Medulla oblongata (tissue), 1 donor: ENCODE results near the gene RHBDD1.
"Not testable (repeated sequence)": the region's sequence is repeated elsewhere in the genome, so short reads cannot be mapped to it uniquely, and the experiment has no call there.

Experiments used
- DNase-seq: peaks from one replicate; pipeline ENCODE4 v3.0.0-alpha.2; 2015; ENCODE audit errors: extremely low spot score

The RHBDD1 gene

DNA sequence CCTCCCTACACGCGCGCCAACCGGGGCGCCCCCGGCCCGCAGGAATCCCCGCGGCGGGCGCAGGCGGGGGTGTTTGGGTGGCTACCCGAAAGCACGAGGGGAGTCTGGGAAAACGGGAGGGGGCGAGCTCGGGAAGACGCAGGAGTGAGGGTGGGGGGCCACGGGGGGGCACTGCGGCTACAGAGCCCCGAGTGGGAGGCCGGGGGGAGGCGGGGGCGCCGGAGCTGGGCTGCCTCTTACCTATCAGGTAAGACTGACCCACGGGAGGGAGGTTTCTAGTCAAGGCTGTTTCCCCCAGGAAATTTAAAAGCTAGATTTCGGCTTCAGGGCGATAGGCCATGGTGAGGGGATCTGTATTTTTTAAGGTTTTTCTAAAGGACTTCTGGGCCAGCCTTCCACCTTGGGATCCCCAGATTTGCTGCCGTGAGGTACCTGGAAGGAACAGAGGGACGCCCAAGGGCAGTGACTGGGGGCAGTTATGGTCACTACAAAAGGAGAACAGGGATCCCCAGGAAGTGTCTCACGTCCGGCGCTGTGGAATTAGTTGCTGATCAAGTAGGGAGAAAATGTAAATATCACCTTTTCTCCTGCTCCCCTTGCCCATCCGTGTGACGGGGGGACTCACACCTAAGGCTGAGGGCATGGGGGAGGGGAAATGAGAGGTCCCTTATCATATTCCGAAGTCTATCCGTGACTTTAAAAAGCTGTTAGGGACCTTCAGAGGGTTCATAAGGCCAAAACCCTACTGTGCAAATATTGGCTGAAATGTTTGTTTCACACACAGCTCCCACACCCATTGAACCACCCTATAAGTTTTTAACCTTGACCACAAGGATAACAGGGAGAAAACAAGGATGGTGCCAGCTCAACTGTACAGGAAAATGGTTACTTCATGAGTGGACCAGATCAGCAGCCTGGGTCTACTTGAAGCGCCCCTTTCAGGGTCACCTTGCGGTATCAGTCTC, 35.6 kb upstream of the RHBDD1 start:
- peak; percentile 39 for DNase-seq

DNA sequence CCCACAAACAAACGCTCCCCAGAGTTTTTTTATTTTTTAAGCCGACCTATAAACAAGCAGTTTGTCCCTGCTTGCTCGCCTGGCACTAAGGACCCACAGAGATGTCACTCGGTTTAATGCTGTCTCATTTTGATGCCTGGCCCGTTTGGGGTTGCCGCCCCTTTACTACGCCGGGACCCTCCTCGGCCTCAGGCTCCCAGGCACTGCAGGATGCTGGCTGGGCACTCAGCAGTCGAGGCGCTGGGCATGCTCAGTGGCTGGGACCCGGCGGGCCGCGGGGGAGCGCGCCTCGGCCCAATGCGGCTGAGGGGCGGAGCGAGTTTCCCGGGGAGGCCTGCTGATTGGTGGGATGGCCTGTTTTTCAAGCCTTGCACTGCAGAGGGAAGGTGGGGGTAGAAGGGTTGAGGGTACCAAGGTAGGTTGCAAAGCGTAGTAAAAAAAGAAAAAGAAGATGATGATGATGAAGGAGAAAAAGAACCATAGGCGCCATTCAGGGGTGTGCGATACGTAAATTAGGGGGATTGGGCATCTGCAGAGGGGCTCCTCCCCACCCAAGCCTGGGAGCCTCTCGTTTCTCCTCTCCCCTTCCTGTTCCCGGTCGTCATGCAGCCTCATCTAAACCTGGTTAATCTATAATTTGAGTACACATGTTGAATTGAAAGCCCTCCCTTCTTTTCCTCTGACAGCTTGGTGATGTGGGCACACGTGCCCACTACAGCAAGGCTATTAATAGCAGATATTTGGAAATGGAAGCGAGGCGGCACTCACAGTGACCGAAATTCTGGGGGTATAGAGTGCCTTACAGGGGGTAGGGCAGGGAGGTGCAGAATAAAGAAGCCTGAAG, 34.7 kb upstream of the RHBDD1 start:
- peak; percentile 94 for DNase-seq

- DNase-seq, result peak; percentile 91
These were observed 33.3 kb upstream of the RHBDD1 start for GRCh38 chr2:226802573-226802972.

DNA sequence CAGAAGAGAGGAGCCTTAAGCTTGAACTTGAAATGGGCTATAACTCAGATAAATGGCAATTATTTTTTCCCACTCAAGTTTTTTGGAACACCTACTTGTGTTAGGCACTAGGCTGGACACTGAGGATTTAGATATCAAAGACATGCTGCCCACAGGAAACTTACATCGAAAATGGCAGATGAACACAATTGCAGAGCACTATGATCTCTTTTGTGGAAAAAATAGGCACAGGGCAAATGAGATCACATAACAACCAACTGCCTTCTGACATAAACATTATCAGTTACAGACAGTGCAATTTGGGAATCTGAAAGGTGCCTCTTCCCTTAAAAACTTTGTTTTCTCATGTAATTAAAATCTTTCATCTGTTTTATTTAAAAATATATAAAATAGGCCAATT, 32.4 kb upstream of the RHBDD1 start:
- no peak for DNase-seq

- DNase-seq, result peak; percentile 78
These were observed 22.6 kb upstream of the RHBDD1 start for GRCh38 chr2:226813148-226813701.

- DNase-seq, result no peak
These were observed 16.9 kb upstream of the RHBDD1 start for GRCh38 chr2:226818930-226819329.

- no peak for DNase-seq
These were observed 10.8 kb upstream of the RHBDD1 start for GRCh38 chr2:226825056-226825455.

DNA sequence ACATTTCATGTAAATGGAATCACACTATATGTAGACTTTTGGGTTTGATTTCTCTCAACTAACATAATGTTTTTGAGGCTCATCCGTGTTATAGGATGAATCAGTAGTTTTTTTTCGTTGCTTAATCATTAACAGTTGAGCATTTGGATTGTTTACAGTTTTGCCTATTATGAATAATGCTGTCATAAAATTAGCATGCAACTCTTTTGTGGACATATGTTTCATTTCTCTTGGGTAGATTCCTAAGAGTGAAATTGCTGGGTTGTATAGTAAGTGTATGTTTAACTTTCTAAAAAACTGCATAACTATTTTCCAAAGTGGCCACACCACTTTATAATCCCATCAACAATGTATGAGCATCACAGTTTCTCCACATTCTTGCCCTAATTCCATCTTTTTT, 7.7 kb upstream of the RHBDD1 start:
- DNase-seq, result no peak

DNA sequence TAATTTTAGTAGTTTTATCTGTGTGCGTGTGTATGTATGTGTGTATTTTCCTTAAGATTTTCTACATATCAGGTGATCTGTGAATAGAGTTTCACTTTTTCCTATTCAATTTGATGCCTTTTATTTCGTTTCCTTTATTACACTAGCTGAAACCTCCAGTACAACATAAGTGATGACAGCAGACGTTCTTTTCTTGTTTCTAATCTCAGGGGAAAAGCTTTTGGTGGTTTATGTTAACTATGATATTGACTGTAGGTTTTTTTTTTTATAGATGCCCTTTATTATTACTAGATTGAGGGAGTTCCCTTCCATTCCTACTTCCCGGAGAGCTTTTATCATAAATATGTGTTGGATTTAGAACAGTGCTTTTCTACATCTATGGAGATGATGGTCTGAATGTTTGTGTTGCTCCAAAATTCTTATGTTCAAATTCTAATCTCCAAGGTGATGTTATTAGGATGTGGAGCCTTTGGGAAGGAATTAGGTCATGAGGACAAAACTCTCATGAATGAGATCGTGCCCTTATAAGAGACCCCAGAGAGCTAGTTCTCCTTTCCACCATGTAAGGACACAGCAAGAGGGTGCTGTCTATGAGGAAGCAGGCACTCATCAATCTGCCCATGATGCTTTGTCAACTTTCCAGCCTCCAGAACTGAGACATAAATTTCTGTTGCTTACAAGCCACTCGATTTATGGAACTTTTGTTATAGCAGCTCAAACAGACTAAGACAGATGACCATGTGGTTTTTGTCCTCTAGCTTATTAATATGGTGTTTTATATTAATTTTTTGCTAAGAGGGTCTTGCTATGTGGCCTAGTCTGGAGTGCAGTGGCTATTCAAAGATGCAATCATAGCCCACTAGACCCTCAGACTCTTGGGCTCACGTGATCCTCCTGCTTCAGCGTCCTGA, 5.9 kb upstream of the RHBDD1 start:
- no peak for DNase-seq

DNA sequence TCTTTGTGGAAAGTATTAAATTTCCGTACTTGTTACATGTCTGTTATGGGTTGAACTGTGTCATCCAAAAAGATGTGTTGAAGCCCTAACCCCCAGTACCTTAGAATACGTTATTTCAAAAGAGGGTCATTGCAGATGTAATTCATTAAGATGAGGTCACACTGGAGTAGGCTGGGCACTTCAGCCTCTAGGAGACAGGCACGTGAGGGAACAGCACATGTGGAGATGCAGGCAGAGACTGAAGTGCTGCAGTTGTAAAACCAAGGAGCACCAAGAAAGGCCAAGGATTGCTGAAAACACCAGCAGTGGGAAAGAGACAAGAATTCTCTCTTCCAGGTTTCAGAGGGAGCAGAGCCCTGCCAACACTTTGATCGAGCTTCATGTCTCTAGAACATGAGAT, 4.6 kb upstream of the RHBDD1 start:
- no peak for DNase-seq

GRCh38 chr2:226832061-226832460, 3.8 kb upstream of the RHBDD1 start:
- DNase-seq, result no peak

- DNase-seq, result not testable (repeated sequence)
These were observed 974 bp upstream of the RHBDD1 start for GRCh38 chr2:226834880-226835279.

DNA sequence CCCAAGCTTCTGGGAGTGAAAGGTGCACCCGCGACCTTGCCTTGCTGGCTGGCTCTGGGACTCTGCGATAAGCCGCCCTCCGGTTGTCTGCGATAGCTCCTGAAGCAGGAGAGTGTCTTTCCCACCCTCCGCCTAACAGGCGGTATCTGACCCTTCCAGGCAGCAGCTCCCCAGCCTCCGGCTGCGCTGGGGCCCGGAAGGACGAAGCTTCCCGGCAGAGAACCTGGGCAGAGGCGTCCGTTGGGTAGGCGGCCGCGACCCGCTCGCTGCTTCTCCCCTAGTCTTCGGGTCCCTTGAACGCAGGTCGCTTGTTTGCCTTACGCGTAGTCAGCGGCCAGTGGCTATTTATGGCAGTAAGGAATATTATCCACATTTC, 446 bp upstream of the RHBDD1 start:
- DNase-seq, result no peak

GRCh38 chr2:226836548-226836885, 663 bp downstream of the RHBDD1 start:
- no peak for DNase-seq

DNA sequence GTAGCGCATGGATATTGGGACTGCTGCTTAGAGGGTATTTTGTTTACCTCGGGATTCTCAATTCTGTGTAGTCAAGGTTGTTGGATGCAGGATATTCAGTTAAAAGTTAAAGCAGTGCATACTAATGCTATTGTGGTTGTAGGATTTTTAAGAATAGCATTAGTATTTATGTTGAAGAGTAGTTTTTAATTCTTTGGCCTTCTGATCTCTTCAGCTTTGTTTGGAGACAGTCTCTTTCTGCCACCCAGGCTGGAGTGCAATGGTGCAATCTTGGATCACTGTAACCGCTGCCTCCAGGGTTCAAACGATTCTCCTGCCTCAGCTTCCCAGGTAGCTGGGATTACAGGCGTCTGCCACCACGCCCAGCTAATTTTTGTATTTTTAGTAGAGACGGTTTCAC, 1.5 kb downstream of the RHBDD1 start:
- no peak for DNase-seq

- no peak for DNase-seq
These were observed 2.1 kb downstream of the RHBDD1 start for GRCh38 chr2:226837787-226838603.

DNA sequence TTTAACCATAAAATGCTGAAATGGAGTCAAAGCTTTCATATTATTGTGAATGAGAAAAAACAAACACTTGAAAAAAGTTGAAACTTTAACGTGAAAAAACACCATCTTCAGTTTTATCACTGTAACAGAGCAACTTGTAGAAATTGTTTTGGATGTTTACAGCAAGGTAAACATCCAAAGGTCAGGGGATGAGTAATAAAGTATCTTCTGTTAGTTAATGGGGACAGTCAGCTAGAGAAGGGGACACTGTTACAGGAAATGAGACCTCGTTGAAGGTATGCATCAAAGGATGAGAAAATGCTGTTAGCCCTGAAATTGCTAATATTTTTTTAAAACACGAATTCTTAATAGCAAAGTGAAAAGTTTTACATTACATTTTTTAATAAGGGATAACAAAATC, 2.9 kb downstream of the RHBDD1 start:
- DNase-seq, result no peak

DNA sequence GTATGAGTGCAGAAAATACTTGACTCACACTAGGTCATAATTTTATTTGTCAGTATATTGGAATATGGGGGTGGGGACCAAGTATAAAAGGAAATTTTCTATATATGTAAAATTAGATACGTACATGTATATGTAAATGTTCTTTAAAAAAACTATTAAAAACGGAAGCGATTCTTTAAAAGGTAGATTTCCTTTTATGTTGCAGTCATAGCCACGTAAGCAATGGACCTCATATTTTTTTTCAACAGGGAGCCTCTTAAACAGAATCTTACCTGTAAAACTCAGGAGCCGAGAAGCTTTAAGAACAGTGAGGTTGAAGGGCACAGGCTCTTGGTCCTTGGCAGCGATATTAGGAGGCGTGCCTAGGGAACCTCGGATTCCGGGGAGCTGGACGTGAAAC, 3.3 kb downstream of the RHBDD1 start:
- DNase-seq, result no peak

- no peak for DNase-seq
These were observed 4.1 kb downstream of the RHBDD1 start for GRCh38 chr2:226839951-226840350.

DNA sequence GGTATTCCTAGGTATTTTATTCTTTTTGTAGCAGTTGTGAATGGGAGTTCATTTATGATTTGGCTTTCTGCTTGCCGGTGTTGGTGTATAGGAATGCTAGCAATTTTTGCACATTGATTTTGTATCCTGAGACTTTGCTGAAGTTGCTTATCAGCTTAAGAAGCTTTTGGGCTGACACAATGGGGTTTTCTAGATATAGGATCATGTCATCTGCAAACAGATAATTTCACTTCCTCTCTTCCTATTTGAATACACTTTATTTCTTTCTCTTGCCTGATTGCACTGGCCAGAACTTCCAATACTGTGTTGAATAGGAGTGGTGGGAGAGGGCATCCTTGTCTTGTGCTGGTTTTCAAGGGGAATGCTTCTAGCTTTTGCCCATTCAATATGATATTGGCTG, 7.1 kb downstream of the RHBDD1 start:
- not testable (repeated sequence) for DNase-seq
